ENCODE data around the gene KREMEN1. TPM values are rescaled to one million over a fixed set of nuclear protein-coding genes. Genes with fewer than 3 reads are reported as not detected.

KREMEN1 gene
- total RNA-seq, 1 experiment from 2014 or later, result 2.2 TPM

- TF ChIP-seq CTCF (IDR thresholded peaks at IDR 0.05) (no peak), TCF7L2 (IDR thresholded peaks at IDR 0.05; ENCODE audit: low read depth, low read length) (no peak), SIN3A (IDR thresholded peaks at IDR 0.05; ENCODE audit: borderline replicate concordance, insufficient read depth, low read depth, low read length) (no peak), POLR2AphosphoS5 (IDR thresholded peaks at IDR 0.05; ENCODE audit: low read depth, low read length) (no peak)
- TF ChIP-seq, protein P1, sequence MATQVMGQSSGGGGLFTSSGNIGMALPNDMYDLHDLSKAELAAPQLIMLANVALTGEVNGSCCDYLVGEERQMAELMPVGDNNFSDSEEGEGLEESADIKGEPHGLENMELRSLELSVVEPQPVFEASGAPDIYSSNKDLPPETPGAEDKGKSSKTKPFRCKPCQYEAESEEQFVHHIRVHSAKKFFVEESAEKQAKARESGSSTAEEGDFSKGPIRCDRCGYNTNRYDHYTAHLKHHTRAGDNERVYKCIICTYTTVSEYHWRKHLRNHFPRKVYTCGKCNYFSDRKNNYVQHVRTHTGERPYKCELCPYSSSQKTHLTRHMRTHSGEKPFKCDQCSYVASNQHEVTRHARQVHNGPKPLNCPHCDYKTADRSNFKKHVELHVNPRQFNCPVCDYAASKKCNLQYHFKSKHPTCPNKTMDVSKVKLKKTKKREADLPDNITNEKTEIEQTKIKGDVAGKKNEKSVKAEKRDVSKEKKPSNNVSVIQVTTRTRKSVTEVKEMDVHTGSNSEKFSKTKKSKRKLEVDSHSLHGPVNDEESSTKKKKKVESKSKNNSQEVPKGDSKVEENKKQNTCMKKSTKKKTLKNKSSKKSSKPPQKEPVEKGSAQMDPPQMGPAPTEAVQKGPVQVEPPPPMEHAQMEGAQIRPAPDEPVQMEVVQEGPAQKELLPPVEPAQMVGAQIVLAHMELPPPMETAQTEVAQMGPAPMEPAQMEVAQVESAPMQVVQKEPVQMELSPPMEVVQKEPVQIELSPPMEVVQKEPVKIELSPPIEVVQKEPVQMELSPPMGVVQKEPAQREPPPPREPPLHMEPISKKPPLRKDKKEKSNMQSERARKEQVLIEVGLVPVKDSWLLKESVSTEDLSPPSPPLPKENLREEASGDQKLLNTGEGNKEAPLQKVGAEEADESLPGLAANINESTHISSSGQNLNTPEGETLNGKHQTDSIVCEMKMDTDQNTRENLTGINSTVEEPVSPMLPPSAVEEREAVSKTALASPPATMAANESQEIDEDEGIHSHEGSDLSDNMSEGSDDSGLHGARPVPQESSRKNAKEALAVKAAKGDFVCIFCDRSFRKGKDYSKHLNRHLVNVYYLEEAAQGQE (IDR thresholded peaks at IDR 0.05; ENCODE audit: insufficient read depth in 1 of 2, low read depth in 2 of 2, low read length in 1 of 2), result no peak
- no peak for ATAC-seq
- Histone ChIP-seq H3K27ac (ENCODE audit: low read length) (no peak overlapping the region), H3K4me1 (ENCODE audit: control insufficient read depth, insufficient read depth, low read length) (no peaks in the 10 kb centered on the region), H3K27me3 (ENCODE audit: control insufficient read depth, insufficient read depth, low read length) (no peaks in the 10 kb centered on the region), H3K9me3 (ENCODE audit: control insufficient read depth, insufficient read depth, low read depth, low read length) (no peaks in the 10 kb centered on the region), H3K4me3 (ENCODE audit: low read depth in 2 of 2, low read length in 2 of 2) (no peak overlapping the region), H3K36me3 (ENCODE audit: control insufficient read depth, insufficient read depth, low read length) (no peaks in the 10 kb centered on the region)
- ChIA-PET POLR2A (interaction anchor here (0.6 kb wide), 1 partner anchor 162 kb away, joined by 3 read pairs; no protein-coding TSS in a partner anchor), CTCF (no interaction called here)
- DNase-seq (ENCODE audit: low read depth, low spot score), result no peak
- BruUV-seq (replicated peaks), result no TSS peak
- in situ Hi-C loops (cut with HindIII; ENCODE audit: low pct_unique_long_range_greater_than_20kb, low sequenced_read_pairs), result no loop called here
- intact Hi-C loops (cut with micrococcal nuclease; ENCODE audit: unreplicated experiment), result no loop called here
Observed at GRCh38 chr22:29079218-29079901, 6.5 kb downstream of the KREMEN1 start.

DNA sequence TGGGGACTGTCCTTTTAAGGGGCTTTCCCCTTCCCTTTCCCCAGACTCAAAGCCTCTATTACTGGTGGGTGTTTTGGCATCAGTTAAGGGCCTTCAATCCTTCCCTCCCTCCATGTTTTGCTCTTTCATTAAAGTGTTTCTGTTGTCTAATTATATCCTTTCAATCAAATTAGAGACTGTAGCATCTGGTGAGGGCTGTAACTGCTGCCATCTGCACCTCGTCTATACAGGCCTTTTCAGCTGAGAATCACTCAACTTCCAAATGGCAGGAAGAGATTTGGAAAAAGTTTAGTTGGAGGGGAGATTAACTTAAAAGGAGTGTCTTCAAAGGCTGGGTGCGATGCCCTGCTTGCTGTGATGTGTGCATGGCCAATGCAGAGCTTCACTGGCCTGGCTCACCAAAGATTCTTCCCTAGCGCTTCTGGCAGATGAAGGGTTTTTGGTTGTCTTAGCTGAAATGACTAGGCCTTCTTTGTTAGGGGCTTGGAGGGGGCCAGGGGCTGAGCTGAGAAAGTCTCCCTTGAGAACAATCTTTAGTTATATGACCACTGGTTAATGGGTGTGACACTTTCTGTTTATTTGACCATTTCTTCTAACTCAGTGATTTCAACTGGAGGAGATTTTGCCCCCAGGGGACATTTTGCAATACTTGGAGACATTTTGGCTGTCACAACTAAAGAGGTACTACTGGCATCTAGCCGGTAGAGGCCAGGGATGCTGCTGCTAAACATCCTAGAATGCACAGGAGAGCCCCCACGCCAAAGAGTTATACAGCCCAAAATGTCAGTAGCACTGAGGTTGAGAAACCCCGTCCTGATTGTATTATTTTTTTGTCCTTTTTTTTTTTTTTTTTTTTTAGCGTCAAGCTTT lies 7.5 kb downstream of the KREMEN1 start:
- in situ Hi-C loops (cut with HindIII; ENCODE audit: low pct_unique_long_range_greater_than_20kb, low sequenced_read_pairs) (no loop called here), intact Hi-C loops (cut with micrococcal nuclease; ENCODE audit: unreplicated experiment) (no loop called here)
- ChIA-PET CTCF (interaction anchor here (0.6 kb wide), 1 partner anchor 862 kb away, joined by 4 read pairs; no protein-coding TSS in a partner anchor), POLR2A (no interaction called here)
- no peak for DNase-seq (ENCODE audit: low read depth, low spot score)
- BruUV-seq (replicated peaks), result no TSS peak
- ATAC-seq, result no peak
- no peak overlapping the region for H3K4me3 ChIP-seq (ENCODE audit: low read depth in 2 of 2, low read length in 2 of 2)
- no peak overlapping the region for H3K27ac ChIP-seq (ENCODE audit: low read length)
- H3K27me3 ChIP-seq (ENCODE audit: control insufficient read depth, insufficient read depth, low read length), result no peaks in the 10 kb centered on the region
- H3K36me3 ChIP-seq (ENCODE audit: control insufficient read depth, insufficient read depth, low read length), result no peaks in the 10 kb centered on the region
- no peaks in the 10 kb centered on the region for H3K9me3 ChIP-seq (ENCODE audit: control insufficient read depth, insufficient read depth, low read depth, low read length)
- no peaks in the 10 kb centered on the region for H3K4me1 ChIP-seq (ENCODE audit: control insufficient read depth, insufficient read depth, low read length)
- no peak for TF ChIP-seq CTCF (IDR thresholded peaks at IDR 0.05)
- TF ChIP-seq SIN3A (IDR thresholded peaks at IDR 0.05; ENCODE audit: borderline replicate concordance, insufficient read depth, low read depth, low read length), result no peak
- TF ChIP-seq TCF7L2 (IDR thresholded peaks at IDR 0.05; ENCODE audit: low read depth, low read length), result no peak
- TF ChIP-seq POLR2AphosphoS5 (IDR thresholded peaks at IDR 0.05; ENCODE audit: low read depth, low read length), result no peak
- TF ChIP-seq, protein P1 (IDR thresholded peaks at IDR 0.05; ENCODE audit: insufficient read depth in 1 of 2, low read depth in 2 of 2, low read length in 1 of 2), result no peak
